ENCODE measurements around the gene IFT52.

The IFT52 gene

GRCh38 chr20:43590392-43591303, at the start of gene IFT52:
TSS of gene IFT52 (plus strand) at chr20:43590937. CDS start at chr20:43594699, 3,762 bp downstream.
- peak; percentile 78 for DNase-seq

DNA sequence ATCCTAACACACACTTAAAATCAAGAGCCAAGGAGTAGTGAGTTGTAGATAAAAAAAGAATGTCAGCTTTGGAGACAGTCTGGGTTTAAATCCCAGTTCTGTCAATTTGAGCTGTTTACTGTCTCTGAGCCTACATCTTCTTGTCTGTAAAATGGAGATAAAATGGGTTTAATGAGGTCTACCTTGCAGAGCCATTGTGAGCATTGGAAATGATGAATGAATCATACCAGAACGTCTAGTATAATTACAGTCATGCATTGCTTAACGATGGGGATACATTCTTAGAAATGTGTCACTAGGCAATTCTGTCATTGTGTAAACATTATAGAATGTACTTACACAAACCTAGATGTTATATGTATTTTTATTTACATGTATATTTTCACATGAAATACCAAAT, 49.5 kb upstream of the IFT52 start:
- no peak for DNase-seq

DNA sequence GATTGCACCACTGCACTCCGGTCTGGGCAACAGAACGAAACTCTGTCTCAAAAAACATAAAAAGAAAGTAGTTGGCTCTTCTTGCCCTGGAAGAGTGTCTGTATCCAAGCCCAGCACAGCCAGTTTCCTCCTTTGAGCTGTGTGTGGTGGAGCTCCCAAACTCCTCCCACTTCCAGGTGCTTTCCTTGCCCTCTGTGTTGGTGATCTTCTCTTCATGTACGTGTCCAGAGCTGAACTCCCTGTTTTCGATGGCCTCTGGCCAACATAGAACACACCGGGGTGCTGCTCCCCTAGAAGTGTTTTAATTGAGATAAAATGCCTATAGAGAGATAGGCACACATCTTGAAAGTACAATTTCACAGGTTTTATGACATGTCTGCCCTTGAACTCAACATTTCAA, 48.6 kb upstream of the IFT52 start:
- DNase-seq = no peak

DNA sequence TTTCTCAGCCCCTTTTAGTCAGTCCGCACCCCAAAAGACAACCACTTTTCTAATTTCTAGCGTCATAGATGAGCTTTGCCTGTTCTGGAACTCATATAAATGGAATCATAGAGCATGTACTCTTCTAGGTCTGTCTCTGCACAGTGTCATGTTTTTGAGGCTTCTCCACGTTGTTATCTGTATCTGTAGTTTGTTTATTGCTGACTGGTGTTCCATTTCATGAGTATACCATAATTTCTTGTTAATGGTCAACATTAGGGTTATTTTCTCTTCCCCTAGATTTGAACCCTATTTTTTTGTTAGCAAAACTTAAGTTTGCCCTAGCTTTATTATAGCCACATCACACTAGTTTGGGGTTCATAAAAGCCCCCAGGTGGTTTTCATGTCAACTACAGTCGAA, 48.1 kb upstream of the IFT52 start:
- no peak for DNase-seq

- DNase-seq = no peak
Observed at GRCh38 chr20:43543138-43543537, 47.6 kb upstream of the IFT52 start.

GRCh38 chr20:43544501-43544900, 46.2 kb upstream of the IFT52 start:
- DNase-seq = no peak

GRCh38 chr20:43545837-43546578, 44.7 kb upstream of the IFT52 start:
- DNase-seq = no peak

DNA sequence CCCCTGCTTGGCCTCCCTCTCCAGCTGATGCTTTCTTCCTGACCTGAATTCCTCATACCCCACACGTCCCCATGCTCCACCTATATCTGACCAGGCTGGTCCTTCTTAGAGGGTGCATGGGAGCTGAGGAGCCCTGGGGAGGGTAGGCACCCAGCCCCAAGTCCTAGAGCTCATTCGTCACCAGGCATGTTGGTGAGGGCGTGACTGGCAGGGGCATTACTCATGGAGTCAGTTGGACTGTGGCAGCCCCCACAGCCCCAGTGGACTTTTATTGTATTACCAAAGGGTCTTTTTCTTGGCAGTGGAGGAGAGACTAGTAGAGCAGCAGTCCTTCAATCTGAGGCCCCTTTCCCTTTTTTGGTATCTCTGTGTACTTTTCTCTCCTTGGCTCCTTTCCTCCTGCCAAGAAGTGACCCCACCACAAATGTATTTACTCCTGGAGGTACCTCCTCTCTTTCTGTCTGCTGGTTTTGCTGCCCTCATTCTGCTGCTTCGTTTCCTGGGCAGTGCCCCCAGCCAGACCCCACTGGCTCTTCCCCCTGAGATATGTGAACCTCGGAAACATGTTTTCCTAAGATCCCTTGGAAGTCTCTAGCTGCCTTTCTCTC, 42.4 kb upstream of the IFT52 start:
- DNase-seq = no peak

DNA sequence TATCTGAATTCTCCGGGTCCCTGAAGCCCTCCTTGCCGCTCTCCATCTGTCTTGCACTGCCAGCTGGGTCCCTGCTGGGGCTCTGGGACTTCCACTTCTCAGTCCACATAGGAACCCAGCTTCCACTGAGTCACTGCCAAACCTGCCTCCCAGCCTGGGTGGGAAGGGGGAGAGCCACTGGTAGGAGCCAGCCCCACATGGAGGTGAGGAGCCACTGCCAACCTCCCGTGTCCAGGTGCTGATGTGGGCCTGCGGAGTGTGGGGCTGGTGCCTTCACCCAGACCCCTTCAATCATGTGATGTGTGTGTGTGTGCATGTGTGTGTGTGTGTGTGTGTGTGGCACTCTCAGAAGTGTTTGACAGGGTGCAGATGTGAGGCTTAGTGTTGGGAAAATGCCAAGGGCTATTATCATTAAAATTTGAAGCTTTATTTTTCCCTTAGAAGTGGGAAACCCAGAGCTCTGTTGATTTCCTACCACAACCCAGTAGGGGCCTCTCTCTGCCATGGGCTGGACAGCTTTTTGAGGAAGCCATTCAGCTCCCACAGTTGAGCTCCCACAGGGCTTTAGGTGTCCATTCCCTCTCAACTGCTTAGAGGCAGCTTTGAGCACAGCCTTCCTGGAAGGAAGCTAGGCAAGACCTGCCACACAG, 41.2 kb upstream of the IFT52 start:
- DNase-seq = no peak

GRCh38 chr20:43550456-43550855, 40.3 kb upstream of the IFT52 start:
- DNase-seq = no peak

DNA sequence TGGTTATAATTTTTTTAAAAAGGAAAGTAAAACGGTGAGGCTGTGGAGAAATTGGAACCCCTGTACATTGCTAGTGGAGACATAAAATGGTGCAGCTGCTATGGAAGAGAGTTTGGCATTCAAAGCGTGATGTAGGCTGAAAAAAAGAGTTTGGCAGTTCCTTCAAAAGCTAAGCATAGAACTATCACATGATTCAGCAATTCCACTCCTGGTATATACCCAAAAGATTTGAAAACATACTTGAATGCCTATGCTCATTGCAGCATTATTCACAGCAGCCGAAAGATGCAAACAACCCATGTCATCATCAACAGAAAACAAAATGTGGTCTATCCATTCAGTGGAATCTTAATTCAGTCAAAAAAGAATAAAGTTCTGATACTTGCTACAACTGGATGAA, 36.4 kb upstream of the IFT52 start:
- no peak for DNase-seq

GRCh38 chr20:43558412-43559146, 32.2 kb upstream of the IFT52 start, which contains the start of gene SGK2:
TSS of gene SGK2 (plus strand) at chr20:43559027. CDS start at chr20:43566496, 7,469 bp downstream.
- DNase-seq = no peak

- no peak for DNase-seq
Observed at GRCh38 chr20:43559147-43559987, 31.4 kb upstream of the IFT52 start.

- no peak for DNase-seq
Observed at GRCh38 chr20:43560974-43561373, 29.8 kb upstream of the IFT52 start.

DNA sequence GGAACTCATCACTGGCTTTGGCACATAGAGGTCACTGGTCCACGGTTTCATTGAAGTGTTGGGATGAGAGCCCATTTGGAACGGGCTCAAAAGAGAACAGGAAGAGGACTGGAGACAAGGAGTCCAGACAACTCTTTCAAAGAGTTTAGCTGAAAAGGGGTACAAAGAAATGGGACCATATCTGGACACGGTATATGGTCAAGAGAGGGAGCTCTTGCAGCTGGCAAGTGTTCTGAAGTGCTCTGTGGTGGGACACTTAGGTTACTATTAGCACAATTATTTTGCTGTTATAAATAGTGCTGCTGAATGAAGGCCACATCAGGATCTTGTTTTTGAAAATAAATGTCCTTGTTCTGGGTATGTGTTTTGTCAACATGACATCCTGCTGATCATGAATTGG, 27.3 kb upstream of the IFT52 start:
- no peak for DNase-seq

DNA sequence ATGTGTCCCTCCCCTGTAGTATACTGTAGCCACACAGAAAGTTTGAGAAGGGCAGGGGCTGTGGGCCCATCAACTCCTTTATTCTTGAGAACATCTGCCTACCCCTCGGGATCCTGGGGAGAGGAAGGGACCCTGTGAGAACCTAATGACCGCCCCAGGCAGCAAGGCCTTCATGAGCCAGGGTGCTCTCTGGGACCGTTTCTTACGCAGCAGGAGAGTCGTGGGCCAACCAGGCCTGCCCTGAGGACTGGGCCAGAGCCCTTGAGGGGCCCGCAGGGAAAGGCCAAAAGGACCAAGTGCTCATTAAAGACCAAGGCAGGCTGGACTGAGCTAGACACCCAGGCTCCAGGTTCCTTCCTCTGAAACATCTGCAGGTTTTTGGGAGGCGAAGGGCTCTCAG, 26.7 kb upstream of the IFT52 start:
- DNase-seq = no peak

DNA sequence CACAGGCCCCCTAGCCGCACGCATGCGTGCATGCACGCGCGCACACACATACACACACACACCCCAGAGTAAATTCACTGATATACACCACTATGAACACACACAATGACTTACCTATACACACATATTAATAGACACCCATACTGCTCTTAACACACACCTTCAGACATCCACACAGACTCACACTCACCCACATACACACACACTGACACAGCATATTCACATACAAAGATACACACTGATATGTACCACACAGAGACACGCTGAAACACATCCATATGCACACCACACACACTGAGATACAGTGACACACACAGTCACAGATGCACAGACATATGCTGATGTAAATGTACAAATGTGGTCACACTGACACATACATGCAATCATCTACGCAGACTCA, 26.3 kb upstream of the IFT52 start:
- DNase-seq = no peak

DNA sequence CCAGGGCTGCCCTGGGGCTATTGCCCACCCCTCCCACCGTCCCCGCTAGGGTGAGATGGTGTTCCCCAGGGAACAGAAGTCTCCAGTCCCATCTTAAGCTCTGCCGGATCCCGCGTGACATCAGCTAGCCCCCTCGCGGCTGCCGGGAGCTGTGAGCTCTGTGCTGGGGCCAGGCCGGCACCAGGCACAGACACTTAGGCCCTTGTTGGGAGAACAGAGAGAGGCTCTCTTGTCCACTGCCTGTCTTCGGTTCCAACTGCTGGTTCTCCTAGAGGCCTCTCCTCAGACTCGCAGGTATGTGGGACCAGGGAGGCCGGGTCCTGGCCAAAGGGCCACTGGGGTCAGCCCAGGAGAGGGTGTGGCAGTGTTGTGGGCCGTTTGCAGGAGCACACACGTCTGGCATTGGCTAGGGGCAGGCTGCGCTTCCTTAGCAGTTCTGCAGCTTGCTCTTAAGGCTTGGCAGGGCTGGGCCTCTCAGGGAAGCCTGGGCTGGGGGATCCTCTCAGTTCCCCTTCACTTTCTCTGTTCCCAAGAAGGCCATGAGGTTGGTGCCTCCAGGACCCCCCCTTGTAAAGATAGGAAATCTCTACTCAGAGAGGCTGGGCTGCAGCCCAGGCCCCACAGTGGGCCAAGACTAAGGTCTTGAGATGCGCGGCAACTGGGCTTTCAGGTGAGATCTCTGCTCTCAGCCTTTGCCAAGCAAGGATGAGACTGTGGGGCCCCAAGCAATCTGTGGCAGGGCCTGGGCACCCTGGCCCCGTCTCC, 25.6 kb upstream of the IFT52 start:
- no peak for DNase-seq

DNA sequence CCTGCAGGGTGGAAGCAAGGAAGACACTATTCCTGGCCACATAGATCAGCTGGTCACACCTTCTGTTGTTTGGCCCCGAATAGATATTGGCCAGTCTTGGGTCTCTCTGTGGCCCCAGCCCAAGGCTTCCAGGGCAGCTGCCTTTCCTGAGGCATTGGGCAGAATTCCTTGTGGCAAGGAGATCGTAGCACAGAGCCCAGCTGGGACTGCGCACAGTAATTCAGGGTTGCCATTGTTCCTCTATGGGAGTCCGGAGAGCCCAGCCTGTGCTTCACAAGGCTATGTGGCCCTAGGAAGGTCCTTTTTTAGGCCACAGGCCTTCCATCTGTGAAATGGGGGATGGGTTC, 25.0 kb upstream of the IFT52 start:
- DNase-seq = no peak

- no peak for DNase-seq
Observed at GRCh38 chr20:43567477-43567876, 23.3 kb upstream of the IFT52 start.

DNA sequence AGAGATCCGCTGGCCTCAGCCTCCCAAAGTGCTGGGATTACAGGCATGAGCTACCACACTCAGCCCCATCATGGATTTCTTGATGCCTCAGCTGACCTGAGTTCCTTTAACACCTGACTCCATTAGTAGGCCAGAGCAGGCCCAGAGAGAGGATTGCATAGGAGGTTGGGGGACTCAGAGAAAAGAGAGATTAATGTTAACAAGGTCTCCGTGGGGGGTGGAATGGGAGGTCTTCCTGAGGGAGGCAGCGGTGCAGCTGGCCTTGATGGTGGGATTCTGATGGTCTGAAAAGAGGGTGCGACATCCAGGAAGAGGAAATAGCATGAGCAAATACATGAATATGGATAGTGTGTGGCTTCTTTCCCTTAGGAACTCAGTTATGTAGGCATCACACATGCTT, 22.0 kb upstream of the IFT52 start:
- DNase-seq = no peak
